GM23338 (cell line): ENCODE data around the gene ITPRID2. TPM values are rescaled to one million over a fixed set of nuclear protein-coding genes. Genes with fewer than 3 reads are reported as not detected.

Source experiments
- ATAC-seq: fragments of 200-7000 bp; cut with Tn5 transposase; 3 replicates; pipeline ENCODE4 v1.9.1; 2020
- DNase-seq: peaks from one replicate; pipeline ENCODE4 v3.0.0-alpha.2; 2015; ENCODE audit warnings: low spot score
- H2AFZ ChIP-seq: fragments of 200-600 bp; sonication (generic); 2 replicates; pipeline ENCODE4 v1.8.0; 2016; ENCODE audit warnings: antibody characterized with exemption, mild to moderate bottlenecking, moderate library complexity
- H3F3A ChIP-seq: fragments of 200-600 bp; sonication (generic); replicated peaks from 2 replicates; pipeline ENCODE4 v1.8.0; 2017; ENCODE audit warnings: antibody characterized with exemption, mixed run types, low read depth
- H3K27ac ChIP-seq: fragments of 200-600 bp; sonication (generic); 2 replicates; pipeline ENCODE4 v1.6.1; 2016; ENCODE audit warnings: low read depth
- H3K27me3 ChIP-seq: fragments of 200-600 bp; sonication (generic); 2 replicates; pipeline ENCODE4 v1.8.0; 2016; ENCODE audit warnings: mild to moderate bottlenecking, mixed run types, moderate library complexity; ENCODE audit not compliant: insufficient read depth
- H3K36me3 ChIP-seq: fragments of 200-600 bp; sonication (generic); 2 replicates; pipeline ENCODE4 v1.8.0; 2016; ENCODE audit warnings: mild to moderate bottlenecking; ENCODE audit not compliant: insufficient read depth
- H3K4me1 ChIP-seq: fragments of 200-600 bp; sonication (generic); 2 replicates; pipeline ENCODE4 v1.8.0; 2016; ENCODE audit warnings: mild to moderate bottlenecking, moderate library complexity; ENCODE audit not compliant: insufficient read depth
- H3K4me2 ChIP-seq: fragments of 200-600 bp; sonication (generic); 2 replicates; pipeline ENCODE4 v1.7.1; 2017; ENCODE audit warnings: mixed run types
- H3K4me3 ChIP-seq: fragments of 200-600 bp; sonication (generic); 2 replicates; pipeline ENCODE4 v1.6.1; 2016; ENCODE audit warnings: mixed run types
- H3K79me2 ChIP-seq: fragments of 200-600 bp; sonication (generic); replicated peaks from 2 replicates; pipeline ENCODE4 v1.8.0; 2017; ENCODE audit warnings: mild to moderate bottlenecking; ENCODE audit not compliant: insufficient read depth
- H3K9me2 ChIP-seq: fragments of 200-600 bp; sonication (generic); 2 replicates; pipeline ENCODE4 v1.8.0; 2017; ENCODE audit not compliant: insufficient read depth
- H4K20me1 ChIP-seq: fragments of 200-600 bp; sonication (generic); replicated peaks from 2 replicates; pipeline ENCODE4 v1.8.0; 2017; ENCODE audit warnings: mild to moderate bottlenecking; ENCODE audit not compliant: insufficient read depth
- H3K27ac Mint-ChIP-seq: 2 replicates; pipeline ENCODE4 v1.8.0; 2020; ENCODE audit warnings: inconsistent platforms, mild to moderate bottlenecking, moderate library complexity, mixed read lengths
- H3K27me3 Mint-ChIP-seq: 3 replicates; pipeline ENCODE4 v1.8.0; 2022; ENCODE audit warnings: low read depth, mild to moderate bottlenecking, moderate library complexity, mixed read lengths, inconsistent platforms; ENCODE audit not compliant: insufficient read depth, poor library complexity
- H3K36me3 Mint-ChIP-seq: 3 replicates; pipeline ENCODE4 v1.8.0; 2021; ENCODE audit warnings: low read depth, mild to moderate bottlenecking, inconsistent platforms, moderate library complexity, mixed read lengths
- H3K4me1 Mint-ChIP-seq: 3 replicates; pipeline ENCODE4 v1.8.0; 2020; ENCODE audit warnings: mild to moderate bottlenecking, inconsistent platforms, mixed read lengths
- H3K4me3 Mint-ChIP-seq: 3 replicates; pipeline ENCODE4 v1.8.0; 2021; ENCODE audit warnings: moderate library complexity, mild to moderate bottlenecking, inconsistent platforms, mixed read lengths
- H3K9me3 Mint-ChIP-seq: 3 replicates; pipeline ENCODE4 v1.8.0; 2020; ENCODE audit warnings: moderate library complexity, mild to moderate bottlenecking, inconsistent platforms, mixed read lengths
- EZH2 ChIP-seq: fragments of 200-600 bp; sonication (generic); IDR thresholded peaks from one replicate; pipeline ENCODE4 v1.8.0; 2017; ENCODE audit warnings: antibody characterized with exemption, mild to moderate bottlenecking, low read depth; ENCODE audit not compliant: unreplicated experiment
- EZH2phosphoT487 ChIP-seq: fragments of 200-600 bp; sonication (generic); IDR thresholded peaks from one replicate; pipeline ENCODE4 v1.8.1; 2018; ENCODE audit warnings: antibody characterized with exemption; ENCODE audit not compliant: unreplicated experiment
- JUNB ChIP-seq: IDR thresholded peaks from one replicate; pipeline ENCODE4 v1.6.1; 2016; ENCODE audit warnings: antibody characterized with exemption; ENCODE audit not compliant: unreplicated experiment
- STAT1 ChIP-seq: IDR thresholded peaks from one replicate; pipeline ENCODE4 v1.6.1; 2016; ENCODE audit warnings: antibody characterized with exemption; ENCODE audit not compliant: unreplicated experiment
- ZNF114 ChIP-seq: fragments of 250-450 bp; sonication (Bioruptor Pico); IDR thresholded peaks from 2 replicates; pipeline ENCODE4 v1.5.0; 2020; ENCODE audit warnings: mild to moderate bottlenecking, moderate library complexity
- ZNF462 ChIP-seq: fragments of 250-450 bp; sonication (Bioruptor Pico); IDR thresholded peaks from 2 replicates; pipeline ENCODE4 v1.5.0; 2020; ENCODE audit warnings: mild to moderate bottlenecking, moderate library complexity
- polyA plus RNA-seq: library from polyadenylated mRNA; unstranded; fragments of >200 nt; fragmentation: Nextera tagmentation; extraction: Ambion mirVana; gene quantifications from 2 replicates; pipeline ENCODE4 v1.2.1, GENCODE V29; 2016
- total RNA-seq: library from RNA; depleted of rRNA; stranded (reverse); fragments of >200 nt; shearing (Covaris generic); gene quantifications from 2 replicates; pipeline ENCODE4 v1.2.3, GENCODE V29; 2014

ITPRID2 gene
- total and polyA plus RNA-seq, 2 experiments from 2014 or later: 4.4 to 12.0 TPM

GRCh38 chr2:181937473-181937872 is 45.9 kb downstream of the ITPRID2 start (continued):
- TF ChIP-seq ZNF462 (CRISPR knock-in tag) (no peak), STAT1 (no peak)

GRCh38 chr2:181943411-181944124 is 52.0 kb downstream of the ITPRID2 start:
- no peak overlapping the region for H3K4me3 Mint-ChIP-seq
- Histone ChIP-seq H3K9me2 (no peaks in the 10 kb centered on the region; the same call in 1 of the 2 replicates), H3K79me2 (no peaks in the 10 kb centered on the region), H3K4me3 (no peak overlapping the region), H3K27me3 (no peaks in the 10 kb centered on the region), H3F3A (no peaks in the 10 kb centered on the region), H3K4me2 (no peak overlapping the region), H2AFZ (no peak overlapping the region), H3K4me1 (peaks cover 6% of the 10 kb centered on the region; the same call in 1 of the 2 replicates), H3K27ac (no peak overlapping the region), H4K20me1 (no peaks in the 10 kb centered on the region), H3K36me3 (no peaks in the 10 kb centered on the region)
- no peak for TF ChIP-seq EZH2phosphoT487
- no peak for TF ChIP-seq ZNF114
- TF ChIP-seq EZH2: no peak
- TF ChIP-seq JUNB: no peak
- no peaks in the 10 kb centered on the region for H3K27me3 Mint-ChIP-seq
- no peak overlapping the region for H3K27ac Mint-ChIP-seq
- no peaks in the 10 kb centered on the region for H3K9me3 Mint-ChIP-seq
- no peak for ATAC-seq
- H3K36me3 Mint-ChIP-seq: no peaks in the 10 kb centered on the region
- H3K4me1 Mint-ChIP-seq: no peaks in the 10 kb centered on the region; the same call in 2 of the 3 replicates
- DNase-seq: no peak
